ENCODE data around the gene STK33.

The STK33 gene

DNA sequence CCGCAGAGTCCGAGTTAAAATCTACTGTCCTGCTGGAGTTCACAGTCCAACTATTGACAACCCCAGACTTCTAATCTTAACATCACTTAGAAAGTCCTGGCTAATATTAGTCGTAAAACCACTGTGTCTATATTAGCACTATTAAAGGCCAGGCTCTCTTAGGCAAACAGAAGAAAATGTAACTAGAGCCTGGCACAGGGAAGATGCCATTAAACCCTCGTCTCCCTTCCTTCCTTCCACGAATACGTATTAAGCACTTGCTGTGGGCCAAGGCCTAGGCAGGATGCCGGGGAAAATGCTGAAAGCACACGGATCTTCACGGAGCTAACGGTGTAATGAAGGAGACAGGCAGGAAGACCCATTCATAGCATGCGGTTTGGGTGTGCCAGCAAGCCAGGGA, 248.8 kb downstream of the STK33 start:
- Histone ChIP-seq H3K36me3 (ENCODE audit: insufficient read depth, low read length) (no peaks in the 10 kb centered on the region), H4K20me1 (ENCODE audit: insufficient read depth, low read length) (peaks cover 3% of the 10 kb centered on the region; the same call in 1 of the 2 replicates), H3K4me1 (ENCODE audit: insufficient read depth, low read length) (no peaks in the 10 kb centered on the region), H3K4me2 (ENCODE audit: insufficient read depth, low read length) (no peak overlapping the region), H3K4me3 (ENCODE audit: low read depth in 1 of 2, low read length in 2 of 2) (no peak overlapping the region), H3K9me3 (ENCODE audit: insufficient read depth, low read length, severe bottlenecking) (no peaks in the 10 kb centered on the region), H3K27ac (ENCODE audit: low read length) (no peak overlapping the region), H2AFZ (ENCODE audit: low read depth, low read length) (no peak overlapping the region), H3K9ac (ENCODE audit: low read depth, low read length) (no peak overlapping the region), H3K79me2 (ENCODE audit: insufficient read depth, low read length) (no peaks in the 10 kb centered on the region), H3K27me3 (ENCODE audit: insufficient read depth, low read length, poor library complexity) (peaks cover 2% of the 10 kb centered on the region)
- ATAC-seq (ENCODE audit: insufficient read depth, low read depth) (no peak), DNase-seq (no peak)
- TF ChIP-seq EZH2 (IDR thresholded peaks at IDR 0.05; ENCODE audit: borderline replicate concordance, low read depth, low read length, severe bottlenecking): no peak
- TF ChIP-seq, protein P1, sequence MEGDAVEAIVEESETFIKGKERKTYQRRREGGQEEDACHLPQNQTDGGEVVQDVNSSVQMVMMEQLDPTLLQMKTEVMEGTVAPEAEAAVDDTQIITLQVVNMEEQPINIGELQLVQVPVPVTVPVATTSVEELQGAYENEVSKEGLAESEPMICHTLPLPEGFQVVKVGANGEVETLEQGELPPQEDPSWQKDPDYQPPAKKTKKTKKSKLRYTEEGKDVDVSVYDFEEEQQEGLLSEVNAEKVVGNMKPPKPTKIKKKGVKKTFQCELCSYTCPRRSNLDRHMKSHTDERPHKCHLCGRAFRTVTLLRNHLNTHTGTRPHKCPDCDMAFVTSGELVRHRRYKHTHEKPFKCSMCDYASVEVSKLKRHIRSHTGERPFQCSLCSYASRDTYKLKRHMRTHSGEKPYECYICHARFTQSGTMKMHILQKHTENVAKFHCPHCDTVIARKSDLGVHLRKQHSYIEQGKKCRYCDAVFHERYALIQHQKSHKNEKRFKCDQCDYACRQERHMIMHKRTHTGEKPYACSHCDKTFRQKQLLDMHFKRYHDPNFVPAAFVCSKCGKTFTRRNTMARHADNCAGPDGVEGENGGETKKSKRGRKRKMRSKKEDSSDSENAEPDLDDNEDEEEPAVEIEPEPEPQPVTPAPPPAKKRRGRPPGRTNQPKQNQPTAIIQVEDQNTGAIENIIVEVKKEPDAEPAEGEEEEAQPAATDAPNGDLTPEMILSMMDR (IDR thresholded peaks at IDR 0.05; ENCODE audit: borderline replicate concordance, extremely low read depth, low read length, poor library complexity, severe bottlenecking): no peak

GRCh38 chr11:8344346-8344745, 249.7 kb downstream of the STK33 start:
- Histone ChIP-seq H3K4me2 (ENCODE audit: insufficient read depth, low read length) (no peak overlapping the region), H3K27me3 (ENCODE audit: insufficient read depth, low read length, poor library complexity) (peaks cover 2% of the 10 kb centered on the region), H3K36me3 (ENCODE audit: insufficient read depth, low read length) (no peaks in the 10 kb centered on the region), H3K9me3 (ENCODE audit: insufficient read depth, low read length, severe bottlenecking) (no peaks in the 10 kb centered on the region), H3K4me1 (ENCODE audit: insufficient read depth, low read length) (no peaks in the 10 kb centered on the region), H4K20me1 (ENCODE audit: insufficient read depth, low read length) (peaks cover 3% of the 10 kb centered on the region; the same call in 1 of the 2 replicates), H2AFZ (ENCODE audit: low read depth, low read length) (no peak overlapping the region), H3K79me2 (ENCODE audit: insufficient read depth, low read length) (no peaks in the 10 kb centered on the region), H3K9ac (ENCODE audit: low read depth, low read length) (no peak overlapping the region), H3K27ac (ENCODE audit: low read length) (no peak overlapping the region), H3K4me3 (ENCODE audit: low read depth in 1 of 2, low read length in 2 of 2) (no peak overlapping the region)
- TF ChIP-seq, protein P1 (IDR thresholded peaks at IDR 0.05; ENCODE audit: borderline replicate concordance, extremely low read depth, low read length, poor library complexity, severe bottlenecking): no peak
- TF ChIP-seq EZH2 (IDR thresholded peaks at IDR 0.05; ENCODE audit: borderline replicate concordance, low read depth, low read length, severe bottlenecking): no peak
- DNase-seq (no peak), ATAC-seq (ENCODE audit: insufficient read depth, low read depth) (no peak)

GRCh38 chr11:8342821-8343681, 251.0 kb downstream of the STK33 start:
- peaks cover 2% of the 10 kb centered on the region for H3K27me3 ChIP-seq (ENCODE audit: insufficient read depth, low read length, poor library complexity)
- no peak for ATAC-seq (ENCODE audit: insufficient read depth, low read depth)
- no peak overlapping the region for H3K4me2 ChIP-seq (ENCODE audit: insufficient read depth, low read length)

More at GRCh38 chr11:8342821-8343681, 251.0 kb downstream of the STK33 start:
- Histone ChIP-seq H3K4me3 (ENCODE audit: low read depth in 1 of 2, low read length in 2 of 2) (no peak overlapping the region), H3K36me3 (ENCODE audit: insufficient read depth, low read length) (no peaks in the 10 kb centered on the region), H3K27ac (ENCODE audit: low read length) (no peak overlapping the region), H3K79me2 (ENCODE audit: insufficient read depth, low read length) (no peaks in the 10 kb centered on the region), H4K20me1 (ENCODE audit: insufficient read depth, low read length) (peaks cover 3% of the 10 kb centered on the region; the same call in 1 of the 2 replicates), H3K9ac (ENCODE audit: low read depth, low read length) (no peak overlapping the region), H3K9me3 (ENCODE audit: insufficient read depth, low read length, severe bottlenecking) (no peaks in the 10 kb centered on the region), H3K4me1 (ENCODE audit: insufficient read depth, low read length) (no peaks in the 10 kb centered on the region), H2AFZ (ENCODE audit: low read depth, low read length) (no peak overlapping the region)
- no peak for DNase-seq
- TF ChIP-seq, protein P1 (IDR thresholded peaks at IDR 0.05; ENCODE audit: borderline replicate concordance, extremely low read depth, low read length, poor library complexity, severe bottlenecking): no peak
- TF ChIP-seq EZH2 (IDR thresholded peaks at IDR 0.05; ENCODE audit: borderline replicate concordance, low read depth, low read length, severe bottlenecking): no peak
